ENCODE measurements around the gene FMO5.
"Not testable (repeated sequence)": the region's sequence is repeated elsewhere in the genome, so short reads cannot be mapped to it uniquely, and the experiment has no call there.

Gene FMO5

DNA sequence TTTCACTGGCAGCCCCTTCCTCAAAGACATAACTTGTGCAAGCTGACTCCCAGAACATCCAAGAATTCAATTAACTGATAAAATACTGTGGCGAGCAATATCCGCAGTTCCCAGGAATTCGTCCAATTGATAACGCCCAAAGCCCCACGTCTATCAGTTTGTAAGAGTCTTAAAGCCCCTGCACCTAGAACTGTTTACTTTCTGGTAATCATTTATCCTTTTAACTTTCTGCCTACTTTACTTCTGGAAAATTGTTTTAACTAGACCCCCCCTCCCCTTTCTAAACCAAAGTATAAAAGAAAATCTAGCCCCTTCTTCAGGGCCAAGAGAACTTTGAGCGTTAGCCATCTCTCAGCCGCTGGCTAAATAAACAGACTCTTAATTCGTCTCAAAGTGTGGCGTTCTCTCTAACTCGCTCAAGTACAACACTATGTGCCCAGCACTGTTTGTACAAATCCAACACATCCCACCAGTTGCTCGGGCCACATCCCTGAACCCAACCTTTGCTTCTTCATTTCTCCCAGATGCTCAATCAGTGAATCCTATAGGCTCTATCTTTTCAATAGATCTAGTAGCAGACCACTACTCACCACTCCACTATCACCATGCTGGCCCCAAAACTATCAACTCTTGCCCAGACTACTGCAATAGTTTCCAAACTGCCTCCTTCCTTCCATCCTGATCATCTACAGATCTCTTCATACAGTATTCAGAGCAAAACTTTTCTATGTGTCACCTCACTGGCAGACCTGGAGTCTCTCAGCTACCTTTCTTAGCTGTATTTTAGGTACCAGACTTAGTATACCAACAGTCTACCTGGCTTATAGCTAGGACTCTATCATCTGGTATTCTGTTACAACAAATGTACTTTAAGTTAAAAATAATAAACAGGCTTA lies 14.0 kb upstream of the FMO5 start:
- no peak for DNase-seq (ENCODE audit: low read depth in 2 of 2)

DNA sequence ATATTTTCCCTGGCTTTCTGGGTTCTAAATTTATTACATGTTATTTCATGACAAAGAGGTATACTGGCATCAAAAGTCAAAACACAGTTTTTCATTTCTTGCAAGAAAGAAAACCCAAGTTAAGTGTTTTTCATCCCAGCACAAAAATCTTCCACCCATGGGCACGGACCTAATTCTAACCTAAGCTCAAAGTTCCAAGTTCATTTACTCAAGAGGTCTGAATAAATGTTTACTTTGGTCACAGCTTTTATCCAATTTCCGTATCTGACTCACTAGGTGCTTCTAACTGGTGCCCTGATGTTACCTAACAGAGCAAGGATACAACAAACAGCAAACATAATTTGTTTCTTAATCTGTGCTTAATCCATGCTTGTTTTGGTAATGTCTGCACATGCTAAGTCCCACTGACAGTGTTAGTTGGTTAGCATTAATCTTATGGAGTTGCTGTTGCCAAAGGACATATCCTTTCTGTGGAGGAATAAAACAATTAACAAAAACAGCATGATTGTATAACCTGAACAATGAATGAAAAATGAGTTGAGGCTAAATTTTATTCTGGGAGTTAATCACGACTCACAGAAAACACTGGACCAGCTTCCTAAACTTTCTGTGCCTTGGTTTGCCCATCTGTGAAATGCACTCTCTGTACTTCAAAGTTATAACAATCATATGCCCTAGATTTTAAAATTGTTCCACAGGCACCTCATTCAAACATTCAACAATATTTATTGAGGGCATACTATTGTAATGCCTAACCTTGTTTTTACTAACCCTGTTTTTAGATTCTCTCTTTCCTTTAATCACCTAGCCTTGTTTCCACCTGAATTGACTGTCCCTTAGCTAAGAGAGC lies 13.1 kb upstream of the FMO5 start:
- no peak for DNase-seq (ENCODE audit: low read depth in 2 of 2)

DNA sequence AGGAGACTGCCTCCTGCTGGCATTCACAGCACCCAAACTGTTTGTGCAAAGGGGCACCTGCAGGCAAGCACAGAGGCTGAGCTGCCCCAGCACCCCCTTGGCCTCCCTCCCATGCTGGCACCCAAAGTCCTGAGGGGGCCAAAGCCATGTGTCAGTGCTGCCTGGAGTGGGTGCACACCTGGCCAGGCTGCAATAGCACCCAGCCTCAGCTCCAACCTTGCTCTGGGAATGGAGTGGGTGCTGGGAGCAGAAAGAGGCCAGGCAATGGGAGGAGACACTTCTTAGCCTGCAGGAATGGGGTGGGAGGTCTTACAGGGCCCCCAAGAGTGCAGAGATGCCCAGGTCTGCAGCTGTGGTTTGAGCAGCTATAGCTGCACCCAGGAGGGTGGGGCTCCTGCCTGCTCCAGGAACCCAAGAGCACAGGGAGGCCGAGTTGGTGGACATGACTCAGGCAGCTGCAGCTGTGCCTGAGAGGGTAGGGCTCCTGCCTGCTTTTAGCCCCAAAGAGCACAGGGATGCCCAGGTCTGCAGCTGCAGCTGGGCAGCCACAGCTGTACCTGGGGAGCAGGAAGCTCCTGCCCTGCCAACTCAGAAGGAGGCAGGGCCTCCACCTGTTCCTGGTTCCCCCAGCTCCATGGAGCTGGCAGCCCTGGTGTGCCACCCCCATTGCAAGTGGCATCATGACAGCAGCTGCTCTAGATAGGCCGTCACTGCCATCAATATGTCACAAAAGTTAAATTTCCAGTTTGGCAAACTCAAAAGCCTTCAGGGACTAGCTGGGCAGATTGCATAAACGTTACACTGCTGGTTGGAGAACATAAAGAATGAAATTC lies 12.0 kb upstream of the FMO5 start:
- DNase-seq (ENCODE audit: low read depth in 2 of 2), result no peak

DNA sequence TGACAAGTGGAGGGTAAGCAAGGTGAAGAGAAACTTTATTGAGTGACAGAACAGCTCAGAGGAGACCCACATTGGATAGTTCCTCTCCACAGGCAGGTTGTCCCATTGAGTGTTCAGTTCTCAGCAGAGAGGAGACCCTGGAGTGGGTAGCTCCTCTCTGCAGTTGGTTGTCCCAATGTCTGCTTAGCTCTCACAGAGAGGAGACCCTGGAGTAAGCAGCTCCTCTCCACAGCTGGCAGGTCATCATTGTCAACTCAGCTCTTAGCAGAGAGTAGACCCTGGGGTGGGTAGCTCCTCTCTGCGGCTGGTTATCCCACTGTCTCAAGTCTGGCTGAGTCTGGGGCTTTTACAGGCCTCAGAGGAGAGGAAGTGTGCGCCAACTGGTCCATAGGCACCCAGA lies 11.3 kb upstream of the FMO5 start:
- DNase-seq (ENCODE audit: low read depth in 2 of 2), result no peak

DNA sequence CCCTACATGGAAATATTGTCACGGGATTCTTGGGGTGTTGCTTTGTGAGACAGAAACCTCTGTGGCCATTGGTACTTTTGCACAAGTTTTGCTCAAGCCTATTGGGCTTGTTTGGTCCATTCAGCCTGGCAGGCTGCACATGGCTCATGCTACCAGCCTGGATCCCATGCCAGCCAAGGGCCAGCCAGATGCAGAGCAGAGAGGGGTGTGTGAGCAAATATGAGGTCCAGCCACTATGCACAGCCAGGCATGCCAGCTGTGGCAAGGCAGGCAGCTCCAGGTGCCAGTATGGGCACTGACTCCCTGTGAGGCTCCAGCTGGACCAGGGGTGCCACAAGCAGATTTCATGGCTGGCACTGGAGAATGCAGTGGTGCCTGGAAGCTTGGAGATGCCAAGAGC lies 10.7 kb upstream of the FMO5 start:
- DNase-seq (ENCODE audit: low read depth in 2 of 2), result no peak

DNA sequence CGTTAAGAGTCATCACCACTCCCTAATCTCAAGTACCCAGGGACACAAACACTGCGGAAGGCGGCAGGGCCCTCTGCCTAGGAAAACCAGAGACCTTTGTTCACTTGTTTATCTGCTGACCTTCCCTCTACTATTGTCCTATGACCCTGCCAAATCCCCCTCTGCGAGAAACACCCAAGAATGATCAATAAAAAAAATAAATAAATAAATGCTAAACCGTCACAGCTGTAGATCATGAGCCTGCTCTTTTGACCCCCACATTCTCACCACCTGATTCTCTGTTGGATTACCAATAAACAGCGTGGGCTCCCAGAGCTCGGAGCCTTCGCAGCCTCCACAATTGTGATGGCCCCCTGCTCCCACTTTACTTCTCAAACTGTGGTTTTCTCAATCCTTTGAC lies 8.8 kb upstream of the FMO5 start:
- DNase-seq (ENCODE audit: low read depth in 2 of 2), result not testable (repeated sequence)

DNA sequence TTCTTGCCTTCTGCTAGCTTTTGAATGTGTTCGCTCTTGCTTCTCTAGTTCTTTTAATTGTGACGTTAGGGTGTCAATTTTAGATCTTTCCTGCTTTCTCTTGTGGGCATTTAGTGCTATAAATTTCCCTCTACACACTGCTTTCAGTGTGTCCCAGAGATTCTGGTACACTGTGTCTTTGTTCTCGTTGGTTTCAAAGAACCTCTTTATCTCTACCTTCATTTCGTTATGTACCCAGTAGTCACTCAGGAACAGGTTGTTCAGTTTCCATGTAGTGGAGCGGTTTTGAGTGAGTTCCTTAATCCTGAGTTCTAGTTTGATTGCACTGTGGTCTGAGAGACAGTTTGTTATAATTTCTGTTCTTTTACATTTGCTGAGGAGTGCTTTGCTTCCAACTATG lies 5.9 kb upstream of the FMO5 start:
- DNase-seq (ENCODE audit: low read depth in 2 of 2), result not testable (repeated sequence)

DNA sequence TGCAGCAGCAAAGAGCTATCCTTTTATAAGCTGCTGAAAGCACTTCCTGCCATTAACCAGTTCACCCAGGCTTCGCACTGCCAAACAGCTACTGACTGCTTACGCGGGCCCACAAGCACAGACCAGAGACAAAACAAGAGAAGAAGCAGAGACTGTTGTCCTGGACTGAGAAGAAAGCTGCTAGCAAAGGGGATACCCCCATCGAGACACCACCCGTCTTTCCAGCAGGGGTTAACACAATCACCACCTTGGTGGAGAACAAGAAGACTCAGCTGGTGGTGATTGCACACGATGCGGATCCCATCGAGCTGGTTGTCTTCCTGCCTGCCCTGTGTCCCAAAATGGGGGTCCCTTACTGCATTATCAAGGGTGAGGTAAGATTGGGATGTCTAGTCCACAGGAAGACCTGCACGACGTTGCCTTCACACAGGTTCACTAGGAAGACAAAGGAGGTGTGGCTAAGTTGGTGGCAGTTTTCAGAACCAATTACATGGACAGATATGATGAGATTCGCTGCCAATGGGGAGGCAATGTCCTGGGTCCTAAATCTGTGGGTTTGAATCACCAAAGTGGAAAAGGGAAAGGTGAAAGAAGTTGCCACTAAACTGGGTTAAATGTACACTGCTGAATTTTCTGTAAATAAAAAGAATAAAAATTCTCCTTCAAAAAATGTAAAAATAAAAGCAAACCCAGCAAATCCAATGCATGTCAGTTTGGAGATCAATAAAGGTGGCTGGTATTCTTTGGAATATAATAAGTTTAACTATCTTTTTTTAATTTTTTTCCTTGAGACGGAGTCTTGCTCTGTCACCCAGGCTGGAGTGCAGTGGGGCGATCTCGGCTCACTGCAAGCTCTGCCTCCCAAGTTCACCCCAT lies 1.2 kb downstream of the FMO5 start:
- DNase-seq (ENCODE audit: low read depth in 2 of 2), result no peak

DNA sequence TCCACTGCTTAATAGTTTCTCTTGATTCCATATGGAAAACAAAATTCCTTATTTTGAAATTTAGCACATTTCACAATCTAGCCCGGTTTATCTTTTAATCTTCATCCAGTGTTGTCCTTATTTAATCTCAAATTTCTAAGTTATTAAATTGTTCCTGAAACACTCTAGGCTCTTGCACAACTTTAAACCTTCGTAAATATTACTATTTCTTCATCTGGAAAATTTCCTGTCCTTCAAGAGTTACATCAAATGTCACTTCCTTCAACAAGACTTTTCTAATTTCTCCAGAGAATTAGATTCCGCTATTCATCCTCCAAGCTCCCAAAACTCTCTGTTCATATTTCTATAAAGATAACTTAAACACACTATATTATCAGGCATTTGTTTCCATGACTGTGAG lies 6.5 kb downstream of the FMO5 start:
- DNase-seq (ENCODE audit: low read depth in 2 of 2), result no peak

DNA sequence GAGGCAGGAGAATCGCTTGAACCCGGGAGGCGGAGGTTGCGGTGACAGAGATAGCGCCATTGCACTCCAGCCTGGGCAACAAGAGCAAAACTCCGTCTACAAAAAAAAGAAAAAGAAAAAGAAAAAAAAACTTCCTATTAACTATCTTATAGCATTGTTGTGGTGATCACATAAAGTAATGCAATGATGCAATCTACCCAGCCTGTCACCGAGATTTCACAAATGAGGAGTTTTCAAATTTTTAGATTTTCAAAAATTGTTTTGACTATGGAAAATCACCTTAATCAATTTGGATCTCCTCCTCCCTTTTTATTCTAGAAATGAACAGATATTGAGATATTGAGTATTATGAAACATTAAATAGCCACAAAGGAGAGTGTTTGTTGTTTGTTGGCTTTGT lies 8.0 kb downstream of the FMO5 start:
- no peak for DNase-seq (ENCODE audit: low read depth in 2 of 2)

DNA sequence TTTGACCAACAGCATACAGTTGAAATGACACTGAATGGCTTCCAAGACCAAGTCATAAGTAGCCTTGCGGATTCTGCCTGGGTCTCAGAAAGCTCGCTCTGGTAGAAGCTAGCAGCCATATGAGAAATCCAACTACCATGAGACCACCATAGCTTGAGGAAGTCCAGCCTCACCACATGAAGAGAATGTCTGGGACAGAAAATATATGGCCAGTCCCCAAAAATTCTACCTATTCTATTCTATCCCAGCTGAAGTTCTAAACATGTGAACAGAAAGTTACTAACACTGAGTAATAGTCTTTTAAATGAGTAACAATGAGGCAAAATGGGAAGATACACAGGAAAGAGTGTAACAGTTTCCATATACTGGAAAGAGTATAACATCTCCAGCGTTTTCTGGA lies 9.0 kb downstream of the FMO5 start:
- DNase-seq (ENCODE audit: low read depth in 2 of 2), result no peak

DNA sequence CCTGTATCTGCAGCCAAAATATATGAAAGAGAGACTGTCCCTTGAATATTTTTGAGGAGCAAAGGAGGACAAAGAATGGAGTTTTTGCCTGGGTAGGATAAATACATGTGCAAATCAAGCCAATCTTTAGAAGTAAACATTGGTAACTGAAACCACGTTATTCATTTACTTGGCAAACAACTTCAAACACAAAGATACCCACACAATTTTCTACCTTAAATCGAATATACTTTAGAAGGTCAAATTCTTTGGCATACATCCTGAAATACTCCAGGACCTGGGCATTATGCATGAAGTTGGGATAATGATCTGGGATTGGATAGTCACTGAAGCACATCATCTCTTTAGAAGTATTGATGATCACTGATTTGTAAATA lies 9.6 kb downstream of the FMO5 start:
- no peak for DNase-seq (ENCODE audit: low read depth in 2 of 2)

DNA sequence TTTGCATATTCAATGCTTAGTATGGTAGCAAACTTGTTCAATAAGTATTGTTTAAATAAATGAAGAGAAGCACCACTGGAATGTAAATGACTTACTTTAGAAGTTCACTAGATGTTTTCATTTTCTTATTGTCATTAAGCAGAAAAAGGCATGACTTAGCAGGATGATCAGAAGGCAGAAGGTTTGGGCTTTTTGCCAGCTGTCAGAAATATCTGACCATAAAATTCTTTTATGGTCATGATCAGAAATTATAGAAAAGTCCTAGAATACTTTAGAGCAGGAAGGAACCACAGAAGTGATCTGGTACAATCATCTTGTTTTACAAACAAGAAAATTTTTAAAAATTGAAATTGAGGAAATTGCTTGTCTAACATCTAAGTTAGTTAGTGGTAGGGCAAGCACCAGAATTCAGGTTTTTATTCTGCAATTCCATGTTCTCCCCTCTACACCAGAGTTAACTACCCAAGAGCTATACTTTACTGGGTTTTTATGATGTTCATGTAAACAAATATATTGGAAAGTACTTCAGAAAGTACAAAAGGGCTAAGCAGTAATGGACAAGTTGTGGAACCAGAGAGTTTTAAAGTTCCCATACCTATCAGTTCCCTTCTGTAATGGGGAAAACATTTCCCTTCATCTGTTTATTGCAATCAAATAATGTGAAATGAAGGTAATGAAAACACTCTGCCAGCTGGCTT lies 10.1 kb downstream of the FMO5 start:
- DNase-seq (ENCODE audit: low read depth in 2 of 2), result no peak

DNA sequence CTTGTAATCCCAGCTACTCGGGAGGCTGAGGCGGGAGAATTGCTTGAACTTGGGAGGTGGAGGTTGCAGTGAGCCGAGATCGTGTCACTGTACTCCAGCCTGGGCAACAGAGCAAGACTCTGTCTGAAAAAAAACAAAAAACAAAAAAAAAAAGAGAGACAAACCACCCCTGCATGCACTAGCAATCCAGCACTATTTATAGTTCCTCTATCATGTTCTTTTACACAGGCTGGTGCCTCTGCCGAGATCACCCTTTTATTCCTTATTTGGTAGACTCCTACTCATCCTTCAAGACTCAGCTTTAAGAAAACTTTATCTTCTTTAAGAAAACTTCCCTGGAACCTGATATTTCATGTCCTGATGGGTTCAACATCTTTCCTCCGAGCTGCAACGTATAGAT lies 10.8 kb downstream of the FMO5 start:
- DNase-seq (ENCODE audit: low read depth in 2 of 2), result no peak

DNA sequence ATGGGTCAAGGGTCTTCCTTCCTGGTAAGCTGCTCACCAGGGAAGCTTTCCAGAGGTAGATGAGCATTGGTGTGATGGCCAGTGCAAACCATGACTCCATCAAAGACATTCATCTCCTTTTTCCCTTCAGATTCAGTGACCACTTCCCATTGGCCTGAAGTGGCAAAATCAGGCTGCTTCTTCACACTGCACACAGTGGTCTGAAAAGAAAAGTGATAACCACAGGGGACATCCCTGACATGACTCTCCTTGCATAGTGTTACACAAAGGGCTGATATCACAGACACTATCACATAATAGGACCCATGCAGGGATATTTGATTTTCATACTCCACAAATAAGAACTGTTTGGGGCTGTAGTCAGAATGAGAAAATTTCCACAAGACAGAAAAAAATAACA lies 11.9 kb downstream of the FMO5 start:
- DNase-seq (ENCODE audit: low read depth in 2 of 2), result no peak

DNA sequence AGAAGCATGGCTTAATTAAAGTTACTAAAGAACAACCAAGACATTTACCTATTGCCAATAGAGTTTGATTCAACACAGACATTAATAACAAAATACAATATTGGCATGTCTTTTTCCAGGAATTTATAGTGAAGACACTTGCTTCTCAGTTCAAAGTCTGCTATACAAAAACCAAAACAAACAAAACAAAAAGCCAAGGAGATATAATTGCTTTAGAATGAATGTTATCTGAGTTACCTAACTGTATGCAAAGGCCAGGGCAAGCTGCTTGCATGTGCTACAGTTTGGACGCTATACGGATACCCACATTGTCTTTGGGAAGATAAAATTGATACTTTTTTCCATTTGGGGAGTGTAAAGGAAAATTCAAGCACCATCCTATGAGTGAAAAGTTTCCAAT lies 13.6 kb downstream of the FMO5 start:
- no peak for DNase-seq (ENCODE audit: low read depth in 2 of 2)

DNA sequence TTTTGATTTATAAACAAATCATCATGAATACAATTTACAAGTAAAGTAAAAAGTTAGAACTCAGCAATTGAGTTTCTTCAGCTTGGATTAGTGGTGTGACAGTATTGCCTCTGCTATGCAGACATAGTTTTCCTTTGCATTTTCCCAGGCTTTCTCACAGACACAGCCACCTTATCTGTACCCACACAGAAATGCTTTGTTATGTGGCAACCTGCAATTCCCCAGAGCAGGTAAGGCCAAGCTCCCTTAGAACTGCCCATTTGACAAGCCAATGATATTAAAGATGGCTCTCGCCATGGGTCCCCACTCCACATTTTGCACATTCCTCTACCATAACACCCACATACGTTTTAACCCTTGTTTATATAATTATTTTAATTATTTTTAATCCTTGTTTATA lies 14.2 kb downstream of the FMO5 start:
- no peak for DNase-seq (ENCODE audit: low read depth in 2 of 2)

DNA sequence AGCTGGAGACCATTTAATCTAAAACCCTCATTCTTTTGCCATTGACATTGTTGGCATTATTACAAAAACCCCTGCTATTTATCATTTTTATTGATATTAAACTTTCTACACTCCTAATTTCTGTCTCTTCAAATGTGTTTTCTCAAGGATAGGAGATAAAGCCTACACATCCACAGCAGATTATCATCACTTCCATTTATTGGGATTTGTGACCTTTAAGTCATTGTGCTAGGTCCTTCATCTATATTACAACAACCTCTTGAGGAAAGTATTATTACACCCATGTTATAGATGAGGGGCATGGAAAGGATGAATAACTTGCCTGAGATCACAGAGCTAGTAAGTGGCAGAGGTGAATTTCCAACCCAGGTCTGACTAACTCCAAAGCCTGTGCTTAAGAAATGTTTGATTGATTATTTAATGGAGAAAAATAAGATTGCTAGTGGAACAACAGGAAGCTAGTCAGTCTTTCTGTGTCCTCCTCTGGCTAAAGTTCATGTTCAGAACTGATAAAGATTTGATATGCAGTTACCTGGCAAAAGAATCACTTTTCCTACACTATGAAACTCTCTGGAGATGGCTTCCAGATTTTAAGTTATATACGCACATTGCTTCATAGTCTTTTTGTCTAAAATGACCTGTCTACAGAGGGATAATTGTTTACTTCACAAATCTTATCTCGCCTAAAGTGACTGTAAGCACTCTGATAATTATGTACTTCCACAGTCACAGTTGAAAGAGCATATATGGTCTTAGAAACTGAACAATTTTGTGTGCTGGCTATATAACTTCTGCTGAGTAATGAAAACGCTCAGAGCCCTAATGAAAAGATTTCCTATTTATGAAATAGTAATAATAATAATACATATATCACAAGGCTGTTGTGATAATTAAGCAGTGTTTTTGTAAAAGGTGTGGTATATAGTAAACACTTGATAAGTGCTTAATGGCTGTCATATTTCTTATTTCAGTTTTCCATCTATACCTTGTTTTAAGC lies 15.0 kb downstream of the FMO5 start:
- no peak for DNase-seq (ENCODE audit: low read depth in 2 of 2)

DNA sequence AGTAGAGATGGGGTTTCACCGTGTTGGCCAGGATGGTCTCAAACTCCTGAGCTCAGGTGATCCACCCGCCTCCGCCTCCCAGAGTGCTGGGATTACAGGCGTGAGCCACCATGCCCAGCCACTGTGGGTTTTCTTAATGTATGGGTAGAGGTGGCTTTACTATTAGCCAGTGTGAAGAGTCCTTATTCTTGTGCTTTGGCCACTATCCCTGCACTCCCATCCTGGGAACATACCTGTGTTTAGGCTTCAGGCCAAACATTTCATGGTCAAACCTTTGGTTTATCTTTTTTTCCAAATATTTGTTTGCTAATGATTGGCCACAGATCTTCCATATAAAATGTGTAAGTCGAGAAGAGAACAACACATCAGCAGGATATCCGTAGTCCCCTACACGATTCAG lies 16.5 kb downstream of the FMO5 start:
- DNase-seq (ENCODE audit: low read depth in 2 of 2), result no peak

Measured in stimulated activated CD4-positive, alpha-beta T cell treated with anti-CD3 and anti-CD28 coated beads, Interleukin-12 subunit alpha, Interleukin-12 subunit beta, amount 100 ng/mL, for 24 hours (primary cell).